NCI-H69 (cell line): ENCODE measurements around the gene LSM7.

Experiments
- DNase-seq: peaks from one replicate; lab custom pipeline; 2025; lab: John Stamatoyannopoulos, UW

The LSM7 gene

GRCh38 chr19:2278459-2279158 is 49.8 kb downstream of the LSM7 start:
- DNase-seq, result no peak

- no peak for DNase-seq
These were observed 51.2 kb downstream of the LSM7 start for GRCh38 chr19:2277138-2277537.

- no peak for DNase-seq
These were observed 51.9 kb downstream of the LSM7 start for GRCh38 chr19:2276429-2276986.

DNA sequence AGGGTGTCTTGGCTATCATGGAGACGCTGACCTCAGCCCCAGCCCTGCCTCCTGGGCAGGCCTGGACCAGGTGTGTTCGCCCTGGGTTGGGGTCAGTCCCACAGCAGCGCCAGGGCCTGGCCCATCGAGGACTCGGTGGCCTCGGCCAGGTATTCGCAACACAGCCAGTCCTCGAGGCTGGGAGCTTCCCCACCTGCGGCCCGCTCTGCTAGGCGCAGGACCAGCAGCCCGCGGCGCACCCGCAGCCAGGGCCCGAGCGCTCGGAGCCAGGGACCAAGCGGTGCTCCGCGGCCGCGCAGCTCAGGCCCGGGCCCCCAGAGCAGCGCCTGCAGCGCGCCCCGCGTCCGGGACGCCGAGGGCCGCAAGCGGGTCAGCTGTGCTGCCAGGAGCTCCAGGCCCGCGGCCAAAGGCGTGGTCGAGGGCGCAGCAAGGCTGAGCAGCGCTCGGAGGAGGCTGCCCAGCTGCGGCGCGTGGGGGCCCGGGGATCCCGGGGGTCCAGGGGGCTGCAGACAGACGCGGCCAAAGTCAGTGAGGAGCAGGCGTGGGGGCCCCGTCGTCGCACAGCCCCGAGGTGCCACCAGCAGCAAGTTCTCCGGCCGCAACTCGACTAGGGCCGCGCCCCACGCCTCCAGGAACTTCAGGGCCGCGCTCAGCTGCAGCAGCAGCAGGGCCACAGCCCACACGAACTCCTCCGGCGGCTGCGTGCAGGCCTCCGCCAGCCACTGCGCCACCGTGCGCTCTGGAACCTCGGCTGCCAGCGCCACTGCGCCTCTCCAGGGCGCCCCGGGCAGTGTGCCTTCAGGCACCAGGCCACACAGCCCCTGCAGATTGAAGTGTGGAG is 52.6 kb downstream of the LSM7 start:
- DNase-seq, result no peak

DNA sequence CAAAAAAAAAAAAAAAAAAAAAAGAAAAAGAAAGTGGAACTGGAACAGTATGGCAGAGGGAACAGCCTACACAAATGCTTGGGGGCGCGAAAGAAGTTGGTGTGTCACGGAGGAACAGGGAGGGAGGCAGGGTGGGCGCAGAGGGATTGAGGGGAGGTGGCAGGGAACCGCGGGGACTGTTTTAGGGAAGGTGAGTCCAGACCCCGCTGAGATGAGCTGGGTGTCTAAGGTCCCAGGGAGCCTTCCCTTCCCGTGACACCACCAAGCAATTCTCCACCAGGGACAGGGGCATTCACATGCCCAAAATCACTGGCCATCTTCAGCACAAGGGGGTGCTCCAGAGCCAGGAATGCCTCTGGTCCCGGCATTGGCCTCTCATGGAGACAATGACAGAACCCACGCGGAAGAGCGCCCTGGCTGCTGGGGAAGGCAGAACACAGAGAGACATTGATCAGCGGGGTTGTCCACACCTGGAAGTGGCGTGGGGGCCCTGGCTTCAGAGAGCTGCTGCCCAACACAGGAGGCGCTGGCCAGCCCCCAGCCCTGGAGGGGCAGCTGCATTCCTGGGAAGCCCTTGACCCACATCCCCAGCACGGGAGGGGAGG is 53.4 kb downstream of the LSM7 start:
- peak; percentile 72 for DNase-seq

DNA sequence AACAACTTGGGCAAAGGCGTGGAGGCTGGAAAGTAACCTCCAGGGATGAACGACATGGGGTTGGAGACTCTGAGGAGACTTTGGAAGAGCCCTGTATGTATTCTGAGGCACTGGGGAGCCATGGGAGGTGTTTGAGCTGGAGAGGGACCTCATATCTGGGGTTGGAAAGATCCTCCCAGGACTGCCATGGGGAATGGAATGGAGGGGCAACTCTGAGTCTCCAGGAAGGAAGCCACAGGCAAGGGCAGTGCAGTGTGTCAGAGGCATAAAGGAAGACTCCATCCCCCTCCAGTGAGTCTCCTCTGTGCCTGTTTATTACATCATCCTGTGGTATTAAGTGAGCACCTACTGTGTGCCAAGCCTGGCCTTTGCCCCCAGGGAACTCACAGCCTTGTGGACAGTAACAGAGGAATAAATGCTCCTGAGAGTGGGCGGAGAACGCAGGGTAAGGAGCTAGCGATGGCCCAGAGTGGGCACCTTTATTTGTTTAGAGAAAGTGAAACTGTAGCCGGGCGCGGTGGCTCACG is 54.1 kb downstream of the LSM7 start:
- no peak for DNase-seq

- peak; percentile 70 for DNase-seq
These were observed 54.8 kb downstream of the LSM7 start for GRCh38 chr19:2273356-2274184.
